ENCODE results near the gene LDLRAD4.

The LDLRAD4 gene

DNA sequence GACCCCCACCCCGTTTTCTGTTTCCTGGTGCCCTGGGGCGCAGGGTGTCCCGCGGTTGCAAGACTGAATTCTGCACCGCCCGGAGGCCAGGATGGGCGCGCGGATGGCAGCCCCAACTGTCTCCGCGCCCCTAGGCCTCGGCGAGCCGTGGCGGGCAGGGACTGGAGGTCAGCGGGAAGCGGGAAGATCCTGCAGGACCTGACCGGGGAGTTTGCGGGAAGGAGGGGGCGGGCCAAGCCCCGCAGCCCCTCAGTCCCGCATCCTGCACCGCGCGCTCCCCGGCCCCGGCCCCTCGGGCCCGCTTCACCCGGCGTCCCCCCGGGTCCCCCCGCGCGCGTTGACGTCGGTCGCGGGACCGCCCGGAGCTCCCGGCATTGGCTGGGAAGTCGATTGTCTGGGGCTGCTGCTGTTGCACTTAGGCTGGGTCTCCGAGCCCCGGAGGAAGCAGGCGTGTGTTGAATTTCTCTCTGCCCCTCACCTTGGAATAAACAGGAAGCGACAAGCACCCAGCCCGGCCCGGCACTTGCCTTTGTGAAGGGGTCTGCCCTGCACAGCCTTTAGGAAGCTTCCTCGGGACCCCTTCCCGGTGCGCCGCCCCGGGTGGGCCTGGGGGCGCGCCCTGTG lies at the start of gene LDLRAD4:
Gene LDLRAD4 (plus strand): TSS at position 393 of the 624 bp plus-strand sequence.
- peak; percentile 49 for DNase-seq (ENCODE audit: low spot score)

DNA sequence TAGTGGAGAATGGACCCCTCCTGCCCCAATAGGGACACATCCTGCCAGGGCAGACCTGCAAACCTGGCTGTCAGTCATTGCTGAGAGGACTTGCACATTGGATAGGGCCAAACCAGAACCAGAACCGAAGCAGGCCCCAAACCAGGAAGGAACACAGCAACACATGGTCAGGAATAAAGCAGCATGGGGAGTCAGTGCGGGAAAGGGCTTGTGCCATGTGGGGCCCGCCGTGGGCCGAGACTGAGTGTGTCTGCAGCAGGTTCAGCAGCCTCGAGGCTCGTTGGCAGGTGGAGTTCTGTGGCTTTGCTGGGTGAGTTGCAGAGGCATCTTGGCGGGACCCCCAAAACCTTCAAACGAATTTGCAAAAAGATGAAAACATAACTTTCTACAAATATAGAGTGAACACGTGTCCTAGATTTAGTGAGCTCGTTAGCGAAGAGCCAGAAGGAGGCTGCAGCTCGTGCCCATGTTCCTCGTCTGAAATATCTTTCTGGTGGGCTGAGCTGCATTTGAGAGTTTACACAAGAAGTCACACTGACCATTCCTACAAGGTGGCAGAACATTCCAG lies 44.9 kb upstream of the LDLRAD4 start:
- no peak for DNase-seq (ENCODE audit: low spot score)

DNA sequence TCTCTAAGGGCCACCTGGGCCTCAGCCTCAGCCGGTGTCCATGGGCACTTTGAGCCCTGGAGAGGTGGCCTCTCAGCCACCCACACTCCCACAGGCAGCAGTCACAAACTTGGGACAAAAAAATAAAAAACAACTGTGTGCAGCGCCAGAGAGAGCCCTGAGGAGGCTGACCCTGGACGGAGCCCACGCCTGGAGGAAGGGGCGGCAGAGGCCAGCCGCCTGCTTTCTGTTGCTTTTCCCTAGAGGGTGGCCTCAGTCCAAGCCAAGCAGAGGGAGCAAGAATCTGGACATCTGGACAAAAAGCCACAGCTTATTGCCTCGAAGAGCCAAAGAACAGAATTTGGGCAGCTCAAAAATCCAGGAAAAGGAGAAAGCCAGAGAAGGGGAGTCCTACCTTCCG lies 43.3 kb upstream of the LDLRAD4 start:
- no peak for DNase-seq (ENCODE audit: low spot score)

DNA sequence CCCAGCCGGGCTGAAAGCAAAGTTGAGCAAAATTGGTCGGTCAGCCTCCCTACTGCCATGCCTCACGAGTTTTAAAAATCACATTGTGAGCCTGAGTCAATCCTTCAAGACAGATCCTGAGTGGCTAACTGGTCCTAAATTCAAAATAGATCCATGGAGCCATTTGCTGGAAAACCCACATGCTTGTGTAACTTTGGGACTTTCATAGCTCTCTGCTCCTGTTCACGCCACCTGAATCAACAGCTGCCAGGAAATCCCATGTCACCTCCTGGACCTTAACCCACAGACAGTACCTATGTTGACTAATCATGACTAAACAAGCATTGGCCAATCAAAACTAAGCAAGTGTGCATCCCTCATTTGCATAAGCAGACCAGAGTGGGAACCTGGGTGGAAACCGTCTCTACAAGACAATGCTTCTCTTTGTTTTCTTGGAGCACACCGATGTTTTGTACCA lies 42.8 kb upstream of the LDLRAD4 start:
- no peak for DNase-seq (ENCODE audit: low spot score)

DNA sequence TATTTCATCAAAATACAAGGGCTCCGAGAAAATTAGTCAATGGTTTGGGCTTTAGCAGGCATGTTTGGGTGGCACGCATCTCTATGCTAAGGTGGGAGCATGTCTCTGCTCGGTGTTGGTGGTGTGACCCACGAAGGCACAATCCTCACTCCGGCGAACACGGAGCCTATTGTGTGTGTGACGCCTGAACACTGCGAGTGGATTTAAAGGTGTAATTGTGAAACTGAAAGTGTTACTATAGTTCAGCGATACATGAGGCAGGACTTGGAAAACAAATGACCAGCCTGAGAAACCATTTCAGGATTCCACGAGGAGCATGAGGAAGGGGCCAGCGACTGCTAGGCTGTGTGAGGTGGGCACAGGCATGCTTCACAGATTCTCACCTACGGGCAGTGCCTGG lies 41.7 kb upstream of the LDLRAD4 start:
- no peak for DNase-seq (ENCODE audit: low spot score)

DNA sequence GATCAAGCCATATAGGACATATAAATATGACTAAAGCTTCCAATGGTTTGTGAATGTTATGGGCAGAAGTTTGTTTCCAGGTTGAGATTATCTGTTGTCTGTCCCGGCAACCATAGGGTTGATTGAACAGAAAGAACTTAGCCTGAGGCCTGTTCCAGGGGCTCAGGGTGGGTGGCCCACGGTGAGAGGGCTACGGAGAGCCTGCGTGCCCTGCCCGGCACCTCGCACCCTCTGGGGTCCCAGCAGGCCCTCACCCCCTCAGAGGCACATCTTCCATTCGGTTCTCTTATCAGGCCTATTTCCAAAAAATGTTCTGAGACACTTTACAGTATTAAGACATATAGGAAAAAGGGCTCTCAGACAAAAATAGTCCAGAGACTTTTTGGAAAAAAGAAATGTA lies 40.4 kb upstream of the LDLRAD4 start:
- no peak for DNase-seq (ENCODE audit: low spot score)

DNA sequence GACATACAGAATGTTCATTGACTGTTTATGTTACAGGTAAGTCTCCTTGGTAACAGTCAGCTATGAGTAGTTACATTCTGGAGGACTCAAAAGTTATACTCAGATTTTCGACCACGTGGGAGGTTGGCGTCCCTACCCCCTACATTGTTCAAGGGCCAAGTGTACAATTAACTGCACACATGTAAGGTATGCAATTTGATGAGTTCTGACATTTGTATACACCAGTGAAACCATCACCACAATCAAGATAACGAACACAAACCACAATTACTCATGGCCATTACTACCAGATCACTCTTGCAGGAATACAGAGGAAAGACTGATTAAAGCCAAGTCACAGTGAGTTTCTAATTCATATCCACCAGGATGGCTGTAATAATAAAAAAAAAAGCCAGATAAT lies 39.6 kb upstream of the LDLRAD4 start:
- no peak for DNase-seq (ENCODE audit: low spot score)

DNA sequence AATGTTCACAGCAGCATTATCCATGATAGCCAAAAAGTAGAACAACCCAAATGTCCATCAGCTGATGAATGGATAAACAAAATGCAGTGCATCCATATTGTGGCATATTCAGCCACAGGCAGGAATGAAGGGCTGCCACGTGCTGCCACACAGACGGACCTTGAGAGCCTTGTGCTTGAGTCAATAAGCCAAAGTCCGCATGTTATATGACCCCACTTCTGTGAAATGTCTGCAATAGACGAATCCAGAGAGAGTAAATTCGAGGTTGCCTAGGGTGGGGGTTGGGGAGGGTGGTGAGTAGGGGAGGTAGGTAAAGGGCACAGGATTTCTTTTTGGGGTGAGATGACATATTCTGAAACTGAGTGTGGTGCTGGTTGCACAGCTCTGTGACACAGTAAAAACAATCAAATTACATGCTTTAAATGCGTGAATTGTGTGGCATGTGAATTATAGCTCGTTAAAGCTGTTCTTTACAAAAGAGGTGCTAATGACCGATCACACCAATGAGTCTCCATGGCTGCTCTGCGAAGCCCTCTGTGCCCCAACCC lies 38.9 kb upstream of the LDLRAD4 start:
- DNase-seq (ENCODE audit: low spot score), result no peak

DNA sequence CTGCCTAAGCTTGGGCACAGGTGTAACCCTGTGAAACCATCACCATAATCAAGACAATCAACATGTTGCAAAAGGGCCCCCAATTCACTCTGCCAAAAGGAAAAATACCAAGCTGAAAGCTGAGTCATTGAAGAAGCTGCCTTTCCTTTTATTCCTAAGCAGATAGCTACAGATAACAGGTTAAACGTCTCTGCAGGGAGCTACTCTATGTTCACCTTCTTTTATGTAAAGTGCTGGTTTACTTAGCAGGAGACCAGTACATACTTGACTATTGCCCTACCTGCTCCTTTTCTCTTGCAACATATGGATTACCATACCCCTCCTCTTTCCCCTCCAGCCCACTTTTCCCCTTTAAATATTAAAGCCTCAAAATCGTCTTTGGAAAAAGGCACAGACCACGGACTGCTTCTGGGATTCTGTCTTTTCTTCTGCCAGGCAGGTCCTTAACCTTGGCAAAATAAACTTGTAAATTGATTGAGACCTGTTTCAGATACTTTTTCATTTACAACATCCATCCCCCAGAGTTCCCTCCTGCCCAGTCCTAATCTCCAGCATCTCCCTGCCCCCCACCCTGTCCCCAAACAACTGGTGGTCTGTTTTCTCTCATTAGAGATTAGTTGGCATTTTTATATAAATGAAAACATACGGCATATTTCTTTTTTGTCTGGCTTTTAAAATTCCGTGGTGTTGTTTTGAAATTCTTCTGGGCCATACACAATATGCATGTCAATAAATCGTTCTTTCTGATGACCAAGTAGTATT lies 37.8 kb upstream of the LDLRAD4 start:
- DNase-seq (ENCODE audit: low spot score), result no peak

DNA sequence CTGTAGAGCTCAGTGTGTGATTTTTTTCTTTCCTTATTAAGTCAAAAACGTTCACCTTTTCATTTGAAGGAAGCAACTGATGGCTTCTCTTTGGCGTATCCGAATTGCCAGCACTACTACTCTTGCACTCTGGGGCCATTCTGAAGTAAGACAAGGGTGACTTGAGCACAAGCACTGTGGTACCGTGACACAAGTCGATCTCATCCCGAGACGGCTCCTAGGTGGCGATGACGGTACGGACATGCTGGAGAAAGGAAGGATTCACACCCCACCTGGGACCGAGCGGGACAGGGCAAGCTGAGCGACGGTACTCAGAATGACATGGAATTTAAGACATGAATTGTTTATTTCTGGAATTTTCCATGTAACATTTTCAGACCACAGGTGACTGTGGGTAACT lies 36.8 kb upstream of the LDLRAD4 start:
- DNase-seq (ENCODE audit: low spot score), result no peak

DNA sequence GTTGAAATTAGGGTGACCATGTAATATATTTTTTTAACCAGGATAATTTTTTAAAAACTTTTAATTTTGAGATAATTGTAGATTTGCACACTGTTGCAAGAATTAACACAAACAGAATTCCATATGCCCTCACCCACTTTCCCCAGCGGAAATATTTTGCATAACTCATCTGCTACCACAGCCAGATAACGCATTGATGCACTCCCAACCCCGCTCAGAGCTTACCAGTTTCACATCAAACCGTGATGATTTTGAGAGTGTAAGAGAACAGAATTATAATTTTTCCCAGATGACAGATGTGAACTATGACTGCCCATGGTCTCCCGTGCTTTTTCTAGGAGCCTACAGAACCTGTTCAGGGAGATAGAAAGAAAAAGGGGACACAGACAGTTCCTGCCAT lies 35.2 kb upstream of the LDLRAD4 start:
- no peak for DNase-seq (ENCODE audit: low spot score)

DNA sequence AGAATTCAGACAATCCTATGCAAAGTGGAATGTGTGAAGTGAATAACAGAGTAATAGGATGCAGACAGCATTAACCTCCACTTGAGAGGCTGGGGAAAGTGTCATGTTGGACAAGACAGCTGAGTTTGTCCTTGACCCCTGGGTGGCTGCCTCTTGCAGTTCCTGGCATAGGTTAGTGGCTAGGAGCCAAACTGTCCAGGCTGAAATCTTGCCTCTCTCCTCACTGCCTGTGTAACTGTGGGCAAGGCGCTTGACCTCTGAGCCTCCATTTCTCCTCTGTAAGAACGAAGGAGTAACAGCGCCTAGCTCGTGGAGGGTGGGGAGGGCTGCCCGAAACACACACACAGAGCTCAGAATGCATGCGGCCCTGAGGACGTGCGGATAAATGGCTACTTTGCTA lies 34.8 kb upstream of the LDLRAD4 start:
- no peak for DNase-seq (ENCODE audit: low spot score)

DNA sequence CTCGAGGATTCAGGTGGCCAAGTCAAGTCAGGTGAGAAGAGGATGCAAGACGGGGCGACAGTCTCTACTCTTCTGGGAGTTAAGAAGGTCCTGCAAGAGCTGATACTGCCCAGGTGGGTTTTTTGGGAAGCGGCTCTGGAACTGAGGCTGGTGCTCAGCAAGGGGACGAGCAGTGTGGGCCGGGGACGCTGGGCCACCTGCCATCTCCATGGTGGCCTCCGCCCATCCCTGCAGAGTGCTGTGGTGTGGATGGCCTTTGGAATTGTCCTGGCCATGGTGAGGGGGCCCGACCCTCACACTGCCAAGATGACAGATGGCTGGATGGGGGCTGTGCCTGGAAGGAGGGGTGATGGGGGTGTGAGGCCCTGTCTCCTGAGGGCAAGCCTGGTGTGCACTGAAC lies 34.2 kb upstream of the LDLRAD4 start:
- DNase-seq (ENCODE audit: low spot score), result no peak

DNA sequence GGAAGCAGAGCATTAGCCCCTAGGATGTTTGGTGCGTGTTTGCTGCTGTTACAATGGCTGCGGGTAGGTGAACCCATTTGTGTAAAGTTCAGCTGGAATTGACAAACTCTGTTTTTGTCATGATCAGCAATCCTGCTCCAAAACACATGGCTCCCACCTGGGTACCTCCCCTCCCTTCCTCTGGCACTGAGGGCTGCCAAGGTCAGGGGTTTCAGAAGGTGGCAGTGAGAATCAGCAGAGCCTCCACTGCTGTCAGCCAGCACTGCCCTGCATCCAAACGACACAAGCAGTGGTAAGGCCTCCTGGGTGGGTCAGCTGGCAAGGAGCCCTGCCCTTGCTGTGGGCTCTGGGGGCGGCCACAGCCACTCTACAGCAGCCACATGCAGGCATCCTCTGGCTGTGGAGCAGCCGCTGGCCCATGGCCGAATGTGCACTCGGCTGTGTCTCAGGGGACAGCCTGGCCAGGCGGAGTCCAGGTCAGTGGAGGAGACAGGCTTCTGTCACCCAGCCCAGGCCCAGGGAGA lies 32.8 kb upstream of the LDLRAD4 start:
- no peak for DNase-seq (ENCODE audit: low spot score)

DNA sequence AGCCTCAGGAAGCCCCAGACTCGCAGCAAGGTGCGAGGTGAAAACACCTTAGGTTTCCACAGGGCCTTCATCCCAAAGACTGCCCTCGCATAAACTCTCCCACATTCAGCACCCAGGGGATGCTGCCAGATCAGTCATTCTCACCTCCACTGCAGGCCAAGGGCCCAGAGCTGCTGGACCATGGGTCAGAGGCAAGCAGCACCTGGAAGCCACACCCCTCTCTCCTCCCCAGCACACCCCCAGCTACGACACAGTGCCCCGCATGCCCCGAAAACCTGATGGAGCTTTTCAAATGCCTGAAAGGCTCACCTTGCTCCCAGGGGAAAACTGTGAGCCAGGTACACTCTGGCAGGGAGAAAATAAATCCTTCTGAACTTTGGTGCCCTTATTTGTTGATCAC lies 31.9 kb upstream of the LDLRAD4 start:
- no peak for DNase-seq (ENCODE audit: low spot score)

DNA sequence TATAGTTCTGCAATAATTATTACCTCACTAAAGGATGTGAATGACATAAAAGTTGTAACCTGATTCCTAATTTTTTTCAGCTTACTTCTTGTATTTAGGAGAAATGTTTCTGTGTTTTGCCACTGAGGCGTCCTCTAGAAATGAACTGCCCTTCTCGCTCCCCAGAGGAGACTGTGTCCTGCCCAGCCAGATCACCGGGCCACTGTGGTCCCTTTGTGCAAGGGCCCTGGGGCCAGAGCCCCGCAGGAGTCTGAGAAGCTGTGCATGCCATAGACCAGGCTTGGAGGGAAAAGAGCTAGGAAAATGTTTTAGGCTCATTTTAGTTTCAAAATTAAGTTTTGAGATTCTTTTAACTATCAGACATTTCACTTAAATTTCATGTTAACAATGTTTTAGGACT lies 31.1 kb upstream of the LDLRAD4 start:
- DNase-seq (ENCODE audit: low spot score), result no peak

DNA sequence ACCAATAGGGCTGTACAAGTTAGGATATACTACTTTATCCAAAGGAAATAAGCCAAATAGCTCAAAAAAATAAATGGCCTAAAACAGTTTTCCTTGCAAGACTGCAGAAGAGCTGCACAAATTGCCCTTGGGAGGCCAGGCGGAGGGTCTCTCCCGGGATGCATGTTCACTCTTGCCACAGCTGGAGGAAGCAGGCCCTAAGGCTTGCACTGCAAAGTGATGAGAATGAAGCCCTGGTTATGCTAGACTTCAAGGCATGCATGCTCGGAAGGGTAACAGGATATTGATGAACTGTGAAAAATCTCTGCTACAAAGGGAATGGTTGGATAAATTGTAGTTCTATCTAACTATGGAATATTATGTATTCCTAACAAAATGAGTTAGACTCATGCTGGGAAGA lies 27.5 kb upstream of the LDLRAD4 start:
- no peak for DNase-seq (ENCODE audit: low spot score)

DNA sequence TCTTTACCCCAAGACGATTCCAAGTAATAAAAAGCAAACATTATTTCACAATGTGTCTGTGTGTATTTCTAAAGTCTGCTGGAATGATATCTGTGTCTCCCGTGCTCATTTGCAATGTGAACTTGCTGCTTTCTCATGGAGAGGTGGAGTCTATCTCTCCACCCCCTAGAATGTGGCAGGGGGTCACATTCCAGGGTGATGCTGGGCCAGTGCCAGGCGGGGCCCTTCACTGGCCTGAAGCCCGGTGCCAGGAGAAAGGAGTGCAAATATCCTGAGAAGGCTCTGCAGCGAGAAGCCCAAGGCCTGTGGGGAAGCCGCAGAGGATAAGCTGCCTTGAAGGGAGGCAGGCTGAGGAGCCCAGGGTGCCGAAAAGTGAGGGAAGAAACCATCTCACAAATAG lies 26.8 kb upstream of the LDLRAD4 start:
- DNase-seq (ENCODE audit: low spot score), result peak; percentile 60

DNA sequence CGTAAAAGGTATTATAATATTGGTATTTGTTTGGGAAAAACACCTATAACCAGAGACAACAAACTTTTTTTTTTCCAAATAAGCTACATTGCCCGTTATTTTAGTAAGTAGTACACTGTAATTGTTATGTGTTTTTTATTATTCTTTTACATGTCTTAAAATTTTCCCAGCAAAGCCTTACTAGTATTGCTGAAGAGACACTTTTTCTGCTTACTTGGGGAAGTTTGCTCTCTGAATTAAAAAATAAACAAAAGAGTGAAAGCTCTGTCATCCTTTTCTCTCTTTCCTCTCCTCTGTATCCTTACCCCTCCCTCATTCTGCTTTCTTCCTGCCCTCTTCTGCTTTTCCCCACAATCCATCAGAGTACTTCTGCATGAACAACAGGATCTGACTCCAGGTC lies 25.6 kb upstream of the LDLRAD4 start:
- no peak for DNase-seq (ENCODE audit: low spot score)

DNA sequence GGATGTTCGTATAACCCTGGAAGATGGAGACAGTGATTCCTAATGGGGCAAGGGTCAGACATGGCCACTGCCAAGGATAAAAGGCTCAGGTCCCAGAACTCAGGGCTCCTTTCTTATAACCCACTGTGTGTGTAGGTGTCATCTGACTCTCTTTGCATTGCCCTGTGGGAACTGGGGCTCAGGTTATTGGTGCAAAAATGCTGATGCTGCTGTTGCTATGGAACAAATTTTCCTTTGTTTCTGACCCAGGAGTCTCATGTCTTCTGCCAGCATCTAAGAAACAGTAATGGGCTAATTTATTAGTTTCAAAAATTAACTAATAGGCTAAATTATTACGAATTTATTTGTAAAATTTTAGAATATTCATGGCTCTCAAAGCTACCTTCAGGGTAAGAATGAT lies 24.3 kb upstream of the LDLRAD4 start:
- no peak for DNase-seq (ENCODE audit: low spot score)

DNA sequence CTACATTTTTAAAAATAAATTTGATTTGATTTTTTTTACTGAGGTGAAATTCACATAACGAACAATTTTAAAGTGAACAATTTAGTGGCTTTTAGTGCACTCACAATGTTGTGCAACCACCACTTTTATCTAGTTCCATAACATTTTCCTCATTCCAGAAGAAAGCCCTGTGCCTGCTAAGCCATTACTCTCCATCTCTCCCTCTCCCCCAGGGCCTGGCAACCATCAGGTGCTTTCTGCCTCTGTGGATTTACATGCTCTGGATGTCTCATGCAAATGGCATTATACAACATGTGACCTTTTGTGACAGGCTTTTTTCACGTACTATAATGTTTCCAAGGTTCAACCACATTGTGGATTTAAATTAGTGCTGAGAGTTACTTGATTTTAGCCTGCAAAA lies 19.9 kb upstream of the LDLRAD4 start:
- DNase-seq (ENCODE audit: low spot score), result no peak

DNA sequence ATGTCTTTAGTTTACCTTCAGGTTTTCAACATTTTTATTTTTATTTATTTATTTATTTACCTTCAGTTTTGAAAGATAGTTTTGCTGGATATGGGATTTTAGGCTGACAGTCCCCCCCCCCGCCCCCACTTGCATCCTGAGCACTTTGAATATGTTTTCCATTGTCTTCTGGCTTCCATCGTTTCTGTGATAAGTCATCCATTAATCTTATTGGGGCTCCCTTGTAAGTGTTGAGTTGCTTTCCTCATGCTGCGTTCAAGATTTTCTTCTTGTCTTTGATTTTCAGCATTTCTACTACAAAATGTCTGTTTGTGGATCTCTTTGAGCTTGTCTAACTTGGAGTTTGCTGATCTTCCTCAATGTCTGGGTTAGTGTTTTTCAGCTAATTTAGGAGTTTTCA lies 19.4 kb upstream of the LDLRAD4 start:
- DNase-seq (ENCODE audit: low spot score), result no peak

DNA sequence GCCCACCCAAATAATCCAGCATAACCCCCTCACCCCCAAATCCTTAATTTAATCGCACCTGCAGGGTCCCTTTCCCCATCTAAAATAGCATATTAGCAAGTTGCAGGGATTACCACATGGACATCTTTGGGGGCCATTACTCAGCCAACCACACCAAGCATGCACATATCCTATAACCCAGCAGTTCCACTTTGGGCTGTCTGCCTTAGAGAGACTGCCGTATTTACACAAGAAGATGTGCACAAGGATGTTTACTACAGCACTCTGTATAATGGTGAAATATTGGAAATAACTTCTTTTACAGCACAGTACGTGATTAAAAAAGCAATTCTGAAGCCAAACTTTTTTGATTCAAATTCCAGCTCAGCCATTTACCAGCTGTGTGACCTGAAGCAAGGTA lies 17.3 kb upstream of the LDLRAD4 start:
- no peak for DNase-seq (ENCODE audit: low spot score)
